Mucosa of descending colon (tissue), 3 donors: ENCODE measurements around the gene RNF11. TPM values are rescaled to one million over a fixed set of nuclear protein-coding genes. Genes with fewer than 3 reads are reported as not detected.
A peak's percentile ranks its signal among the peaks of the same experiment; 100 is the strongest.

Source experiments
- ATAC-seq: fragments of 200-7000 bp; cut with Tn5 transposase; one replicate; pipeline ENCODE4 v1.9.1; 2020; ENCODE audit warnings: mild to moderate bottlenecking, moderate library complexity
- DNase-seq, 3 donors: peaks; one replicate each; pipeline ENCODE4 v3.0.0-alpha.2; 2020
- H3K36me3 ChIP-seq: fragments of 200-600 bp; one replicate; pipeline ENCODE4 v1.8.0; 2021; ENCODE audit warnings: low read depth, mild to moderate bottlenecking
- H3K4me1 ChIP-seq: fragments of 200-600 bp; one replicate; pipeline ENCODE4 v1.8.0; 2021; ENCODE audit warnings: low read depth, mild to moderate bottlenecking
- H3K4me3 ChIP-seq: fragments of 200-600 bp; one replicate; pipeline ENCODE4 v1.8.0; 2021; ENCODE audit warnings: mild to moderate bottlenecking
- H3K9me3 ChIP-seq: fragments of 200-600 bp; one replicate; pipeline ENCODE4 v1.8.0; 2021; ENCODE audit warnings: mild to moderate bottlenecking
- intact Hi-C, 2 donors: fragments of 100-400 bp; cut with DNase I in 1 of 2; cut with micrococcal nuclease in 1 of 2; formaldehyde crosslinking; loops; one replicate each; pipeline versions ENCODE4 v1.11.0 to v1.11.1; 2022; cut with DNase I, micrococcal nuclease
- total RNA-seq, 3 donors: library from RNA; stranded (reverse); fragmentation: NEBNext Ultra II Directional in 2 of 3; extraction: Animal tissue kit (Norgen Biotek cat#: 25700) in 2 of 3; gene quantifications; one replicate each; pipeline versions ENCODE4 v1.2.1 to v1.2.4, GENCODE V29; 2021 to 2023
- TF ChIP-seq, protein P1 (sequence below): fragments of 200-600 bp; IDR thresholded peaks from one replicate; pipeline ENCODE4 v1.8.0; 2022; ENCODE audit warnings: antibody characterized with exemption, mild to moderate bottlenecking
- donor health status: DM: no; HTN: no; CAD: no; lungs with moderate emphysema.
- donor health status: DM: no; HTN: no; CAD: no.
- donor health status: DM: no; HTN: yes; CAD: no.

Gene RNF11
- total RNA-seq, 3 donors from 2014 or later = 66.7 to 117 (median 84.7) TPM

- DNase-seq (no peak), ATAC-seq (peak; percentile 1)
- Histone ChIP-seq H3K9me3 (no peaks in the 10 kb centered on the region), H3K4me1 (peaks cover 25% of the 10 kb centered on the region), H3K36me3 (no peaks in the 10 kb centered on the region), H3K4me3 (no peak overlapping the region)
- intact Hi-C loops = no loop called here
- TF ChIP-seq, protein P1, sequence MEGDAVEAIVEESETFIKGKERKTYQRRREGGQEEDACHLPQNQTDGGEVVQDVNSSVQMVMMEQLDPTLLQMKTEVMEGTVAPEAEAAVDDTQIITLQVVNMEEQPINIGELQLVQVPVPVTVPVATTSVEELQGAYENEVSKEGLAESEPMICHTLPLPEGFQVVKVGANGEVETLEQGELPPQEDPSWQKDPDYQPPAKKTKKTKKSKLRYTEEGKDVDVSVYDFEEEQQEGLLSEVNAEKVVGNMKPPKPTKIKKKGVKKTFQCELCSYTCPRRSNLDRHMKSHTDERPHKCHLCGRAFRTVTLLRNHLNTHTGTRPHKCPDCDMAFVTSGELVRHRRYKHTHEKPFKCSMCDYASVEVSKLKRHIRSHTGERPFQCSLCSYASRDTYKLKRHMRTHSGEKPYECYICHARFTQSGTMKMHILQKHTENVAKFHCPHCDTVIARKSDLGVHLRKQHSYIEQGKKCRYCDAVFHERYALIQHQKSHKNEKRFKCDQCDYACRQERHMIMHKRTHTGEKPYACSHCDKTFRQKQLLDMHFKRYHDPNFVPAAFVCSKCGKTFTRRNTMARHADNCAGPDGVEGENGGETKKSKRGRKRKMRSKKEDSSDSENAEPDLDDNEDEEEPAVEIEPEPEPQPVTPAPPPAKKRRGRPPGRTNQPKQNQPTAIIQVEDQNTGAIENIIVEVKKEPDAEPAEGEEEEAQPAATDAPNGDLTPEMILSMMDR = no peak
Observed at GRCh38 chr1:51316846-51317120, 80.7 kb downstream of the RNF11 start.

DNA sequence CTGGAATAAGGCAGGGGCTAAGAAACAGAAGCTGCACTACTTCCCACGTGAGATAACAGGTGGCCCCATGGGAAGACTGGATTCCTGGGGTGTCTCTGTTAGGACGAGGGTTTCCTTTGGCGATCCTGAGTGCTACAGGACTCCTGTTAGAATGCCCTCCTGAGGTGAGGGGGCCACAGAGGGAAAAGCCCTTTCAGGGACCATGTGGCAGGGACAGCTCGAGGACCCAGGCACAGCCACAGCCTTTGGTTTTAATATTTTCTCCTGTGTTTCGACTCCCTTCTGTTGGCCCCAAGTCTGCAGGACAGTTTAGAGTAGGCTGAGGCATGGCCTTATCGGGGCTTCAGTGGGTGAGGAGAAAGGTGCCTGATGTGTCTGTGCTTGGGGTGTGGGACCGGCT is 81.7 kb downstream of the RNF11 start:
- TF ChIP-seq, protein P1 = no peak
- DNase-seq (no peak), ATAC-seq (no peak)
- peaks cover 27% of the 10 kb centered on the region for H3K4me1 ChIP-seq
- no peaks in the 10 kb centered on the region for H3K9me3 ChIP-seq
- intact Hi-C loops = no loop called here
- no peaks in the 10 kb centered on the region for H3K36me3 ChIP-seq
- H3K4me3 ChIP-seq = no peak overlapping the region

- TF ChIP-seq, protein P1 = no peak
- no peaks in the 10 kb centered on the region for H3K36me3 ChIP-seq
- H3K9me3 ChIP-seq = no peaks in the 10 kb centered on the region
- peaks cover 7% of the 10 kb centered on the region for H3K4me1 ChIP-seq
- no peak overlapping the region for H3K4me3 ChIP-seq
- peak; percentile 77 for ATAC-seq
- DNase-seq = no peak
- intact Hi-C loops = no loop called here
Observed at GRCh38 chr1:51320967-51321923, 85.2 kb downstream of the RNF11 start.

- Histone ChIP-seq H3K4me3 (no peak overlapping the region), H3K4me1 (peaks cover 7% of the 10 kb centered on the region), H3K36me3 (no peaks in the 10 kb centered on the region), H3K9me3 (no peaks in the 10 kb centered on the region)
- TF ChIP-seq, protein P1 = no peak
- intact Hi-C loops = no loop called here
- ATAC-seq = no peak
- no peak for DNase-seq
Observed at GRCh38 chr1:51321924-51322280, 85.8 kb downstream of the RNF11 start.

DNA sequence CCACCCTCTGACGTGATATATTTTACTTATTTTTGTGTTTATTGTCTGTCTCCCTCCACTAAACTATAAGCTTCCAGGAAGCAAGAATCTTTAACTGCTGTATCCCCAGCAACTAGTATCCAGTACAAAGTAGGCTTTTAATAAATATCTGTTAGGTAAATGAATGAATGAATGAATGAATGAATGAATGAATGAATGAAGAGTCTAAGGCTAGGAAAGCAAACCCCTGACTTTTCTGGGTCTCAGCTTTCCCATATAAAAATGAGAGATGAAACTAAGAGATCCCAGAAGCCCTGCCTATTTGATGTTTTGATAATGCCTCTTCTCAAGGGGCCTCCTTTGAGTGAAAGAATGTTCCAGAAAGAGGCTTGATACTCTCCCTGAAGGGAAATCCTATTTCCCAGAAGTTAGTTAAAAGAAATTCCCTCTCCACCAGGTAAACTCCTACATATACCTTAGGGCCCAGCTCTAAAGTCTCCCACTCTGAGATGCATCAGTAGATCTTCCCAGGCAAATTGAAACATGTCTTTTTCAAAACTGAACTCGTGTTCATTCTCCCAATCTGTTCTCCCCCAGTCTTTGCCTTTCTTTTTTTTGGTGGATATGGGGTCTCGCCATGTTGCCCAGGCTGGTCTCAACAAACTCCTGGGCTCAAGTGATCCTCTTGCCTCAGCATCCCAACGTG is 86.5 kb downstream of the RNF11 start:
- intact Hi-C loops = no loop called here
- DNase-seq (no peak), ATAC-seq (no peak)
- H3K4me1 ChIP-seq = peaks cover 7% of the 10 kb centered on the region
- no peaks in the 10 kb centered on the region for H3K36me3 ChIP-seq
- TF ChIP-seq, protein P1 = no peak
- no peak overlapping the region for H3K4me3 ChIP-seq
- no peaks in the 10 kb centered on the region for H3K9me3 ChIP-seq

Other genes with a start within 250 kb of the RNF11 start
- gene C1orf185, start 134.0 kb upstream of the RNF11 start, total RNA-seq = not detected
- gene TTC39A, start 94.3 kb downstream of the RNF11 start, total RNA-seq = 10 to 100 TPM; 32.3 to 95.1 (median 87.0) TPM